ENCODE measurements around the gene CROCC2. TPM values are rescaled to one million over a fixed set of nuclear protein-coding genes. Genes with fewer than 3 reads are reported as not detected.

The CROCC2 gene
- total and polyA plus RNA-seq, 2 of the 13 experiments (the other 11 are each of a cell fraction or from before 2014, with no cell fraction given), result not detected

DNA sequence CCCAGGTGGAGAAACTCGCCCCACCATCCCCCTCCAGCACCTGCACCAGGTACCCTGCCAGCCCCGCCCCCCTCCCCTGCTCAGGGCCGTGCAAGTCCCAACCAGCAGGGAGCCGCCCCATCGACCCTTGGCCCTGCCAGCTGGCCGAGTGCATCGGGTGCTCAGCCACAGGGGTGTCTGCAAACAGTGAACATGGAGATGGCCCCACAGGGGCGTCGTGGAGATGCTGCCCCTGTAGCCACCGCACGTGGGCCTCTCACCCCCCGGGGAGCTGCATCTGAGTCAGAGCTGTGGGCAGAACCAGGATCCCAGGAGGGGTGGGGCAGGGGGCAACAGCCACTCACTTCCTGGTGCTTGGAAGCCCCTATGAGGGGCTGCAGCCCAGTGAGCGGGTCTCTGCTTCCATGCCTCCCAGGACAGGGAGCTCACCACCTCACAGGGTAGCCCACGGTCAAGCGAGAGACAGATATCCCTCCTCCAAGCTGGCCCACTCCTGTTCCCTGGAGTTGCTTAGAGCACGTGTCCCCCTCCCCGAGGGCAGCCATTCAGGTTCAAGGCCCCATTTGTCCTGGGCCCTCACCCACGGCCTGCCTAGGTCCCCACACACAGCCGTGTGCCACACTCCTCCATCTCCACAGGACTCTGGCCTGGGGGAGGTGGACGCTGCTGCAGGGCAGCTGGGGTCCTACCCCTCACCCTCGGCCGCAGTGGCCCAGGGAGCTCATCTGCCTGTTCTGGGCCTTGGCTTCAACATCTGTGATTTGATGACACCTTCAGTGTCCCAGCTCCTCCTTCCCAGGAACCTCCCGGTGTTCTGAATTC is 9.1 kb upstream of the CROCC2 start (continued):
- TF ChIP-seq, protein P1, sequence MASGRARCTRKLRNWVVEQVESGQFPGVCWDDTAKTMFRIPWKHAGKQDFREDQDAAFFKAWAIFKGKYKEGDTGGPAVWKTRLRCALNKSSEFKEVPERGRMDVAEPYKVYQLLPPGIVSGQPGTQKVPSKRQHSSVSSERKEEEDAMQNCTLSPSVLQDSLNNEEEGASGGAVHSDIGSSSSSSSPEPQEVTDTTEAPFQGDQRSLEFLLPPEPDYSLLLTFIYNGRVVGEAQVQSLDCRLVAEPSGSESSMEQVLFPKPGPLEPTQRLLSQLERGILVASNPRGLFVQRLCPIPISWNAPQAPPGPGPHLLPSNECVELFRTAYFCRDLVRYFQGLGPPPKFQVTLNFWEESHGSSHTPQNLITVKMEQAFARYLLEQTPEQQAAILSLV (CRISPR knock-in tag; IDR thresholded peaks at IDR 0.05; ENCODE audit: borderline replicate concordance), result no peak
- TF ChIP-seq RARG (CRISPR knock-in tag; IDR thresholded peaks at IDR 0.05; ENCODE audit: low read depth) (no peak), ZNF746 (CRISPR knock-in tag; IDR thresholded peaks at IDR 0.05) (0 out of 2 replicates have a peak, but pooled peaks have one; percentile 45), ZNF121 (CRISPR knock-in tag; IDR thresholded peaks at IDR 0.05) (no peak), DR1 (CRISPR knock-in tag; IDR thresholded peaks at IDR 0.05) (no peak), CC2D1A (CRISPR knock-in tag; IDR thresholded peaks at IDR 0.05) (no peak), NFIC (IDR thresholded peaks at IDR 0.05; ENCODE audit: low read length) (no peak), ZIK1 (CRISPR knock-in tag; IDR thresholded peaks at IDR 0.05; ENCODE audit: borderline replicate concordance, low read depth) (peak; percentile 49; the same call in 1 of the 2 replicates), ZNF749 (CRISPR knock-in tag; IDR thresholded peaks at IDR 0.05; ENCODE audit: borderline replicate concordance) (0 out of 2 replicates have a peak, but pooled peaks have one; percentile 7), ZNF343 (CRISPR knock-in tag; IDR thresholded peaks at IDR 0.05) (peak; percentile 73; the same call in 1 of the 2 replicates), ZNF839 (CRISPR knock-in tag; IDR thresholded peaks at IDR 0.05; ENCODE audit: borderline replicate concordance) (no peak), NKX3-1 (CRISPR knock-in tag; IDR thresholded peaks at IDR 0.05) (no peak), ZNF180 (CRISPR knock-in tag; IDR thresholded peaks at IDR 0.05; ENCODE audit: borderline replicate concordance, low read depth) (no peak), DNMT1 (CRISPR knock-in tag; IDR thresholded peaks at IDR 0.05) (no peak; the same call in 1 of the 2 replicates), ZNF367 (CRISPR knock-in tag; IDR thresholded peaks at IDR 0.05; ENCODE audit: borderline replicate concordance) (no peak), ZNF720 (CRISPR knock-in tag; IDR thresholded peaks at IDR 0.05) (no peak), ZNF850 (CRISPR knock-in tag; conservative IDR thresholded peaks at IDR 0.05) (no peak), XRCC5 (optimal IDR thresholded peaks at IDR 0.05; ENCODE audit: low read length) (no peak)
- TF ChIP-seq, protein P2, sequence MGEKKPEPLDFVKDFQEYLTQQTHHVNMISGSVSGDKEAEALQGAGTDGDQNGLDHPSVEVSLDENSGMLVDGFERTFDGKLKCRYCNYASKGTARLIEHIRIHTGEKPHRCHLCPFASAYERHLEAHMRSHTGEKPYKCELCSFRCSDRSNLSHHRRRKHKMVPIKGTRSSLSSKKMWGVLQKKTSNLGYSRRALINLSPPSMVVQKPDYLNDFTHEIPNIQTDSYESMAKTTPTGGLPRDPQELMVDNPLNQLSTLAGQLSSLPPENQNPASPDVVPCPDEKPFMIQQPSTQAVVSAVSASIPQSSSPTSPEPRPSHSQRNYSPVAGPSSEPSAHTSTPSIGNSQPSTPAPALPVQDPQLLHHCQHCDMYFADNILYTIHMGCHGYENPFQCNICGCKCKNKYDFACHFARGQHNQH (CRISPR knock-in tag; IDR thresholded peaks at IDR 0.05), result no peak
- TF ChIP-seq, protein P3, sequence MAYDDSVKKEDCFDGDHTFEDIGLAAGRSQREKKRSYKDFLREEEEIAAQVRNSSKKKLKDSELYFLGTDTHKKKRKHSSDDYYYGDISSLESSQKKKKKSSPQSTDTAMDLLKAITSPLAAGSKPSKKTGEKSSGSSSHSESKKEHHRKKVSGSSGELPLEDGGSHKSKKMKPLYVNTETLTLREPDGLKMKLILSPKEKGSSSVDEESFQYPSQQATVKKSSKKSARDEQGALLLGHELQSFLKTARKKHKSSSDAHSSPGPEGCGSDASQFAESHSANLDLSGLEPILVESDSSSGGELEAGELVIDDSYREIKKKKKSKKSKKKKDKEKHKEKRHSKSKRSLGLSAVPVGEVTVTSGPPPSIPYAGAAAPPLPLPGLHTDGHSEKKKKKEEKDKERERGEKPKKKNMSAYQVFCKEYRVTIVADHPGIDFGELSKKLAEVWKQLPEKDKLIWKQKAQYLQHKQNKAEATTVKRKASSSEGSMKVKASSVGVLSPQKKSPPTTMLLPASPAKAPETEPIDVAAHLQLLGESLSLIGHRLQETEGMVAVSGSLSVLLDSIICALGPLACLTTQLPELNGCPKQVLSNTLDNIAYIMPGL (CRISPR knock-in tag; IDR thresholded peaks at IDR 0.05; ENCODE audit: borderline replicate concordance in 1 of 2, low read depth in 1 of 2), result peak in 1 of 2 experiments; percentile 58; a peak in 2 of 4 replicates
- TF ChIP-seq, protein P4, sequence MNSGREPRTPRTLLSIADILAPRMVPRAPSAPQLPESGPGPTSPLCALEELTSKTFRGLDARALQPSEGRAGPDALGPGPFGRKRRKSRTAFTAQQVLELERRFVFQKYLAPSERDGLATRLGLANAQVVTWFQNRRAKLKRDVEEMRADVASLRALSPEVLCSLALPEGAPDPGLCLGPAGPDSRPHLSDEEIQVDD (CRISPR knock-in tag; IDR thresholded peaks at IDR 0.05; ENCODE audit: borderline replicate concordance), result peak; percentile 71; the same call in 1 of the 2 replicates
- TF ChIP-seq, protein P5, sequence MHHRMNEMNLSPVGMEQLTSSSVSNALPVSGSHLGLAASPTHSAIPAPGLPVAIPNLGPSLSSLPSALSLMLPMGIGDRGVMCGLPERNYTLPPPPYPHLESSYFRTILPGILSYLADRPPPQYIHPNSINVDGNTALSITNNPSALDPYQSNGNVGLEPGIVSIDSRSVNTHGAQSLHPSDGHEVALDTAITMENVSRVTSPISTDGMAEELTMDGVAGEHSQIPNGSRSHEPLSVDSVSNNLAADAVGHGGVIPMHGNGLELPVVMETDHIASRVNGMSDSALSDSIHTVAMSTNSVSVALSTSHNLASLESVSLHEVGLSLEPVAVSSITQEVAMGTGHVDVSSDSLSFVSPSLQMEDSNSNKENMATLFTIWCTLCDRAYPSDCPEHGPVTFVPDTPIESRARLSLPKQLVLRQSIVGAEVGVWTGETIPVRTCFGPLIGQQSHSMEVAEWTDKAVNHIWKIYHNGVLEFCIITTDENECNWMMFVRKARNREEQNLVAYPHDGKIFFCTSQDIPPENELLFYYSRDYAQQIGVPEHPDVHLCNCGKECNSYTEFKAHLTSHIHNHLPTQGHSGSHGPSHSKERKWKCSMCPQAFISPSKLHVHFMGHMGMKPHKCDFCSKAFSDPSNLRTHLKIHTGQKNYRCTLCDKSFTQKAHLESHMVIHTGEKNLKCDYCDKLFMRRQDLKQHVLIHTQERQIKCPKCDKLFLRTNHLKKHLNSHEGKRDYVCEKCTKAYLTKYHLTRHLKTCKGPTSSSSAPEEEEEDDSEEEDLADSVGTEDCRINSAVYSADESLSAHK (CRISPR knock-in tag; IDR thresholded peaks at IDR 0.05; ENCODE audit: borderline replicate concordance), result no peak

Data from HepG2 (cell line).